Neural progenitor cell (in vitro differentiated cells): ENCODE data around the gene CPM. TPM values are rescaled to one million over a fixed set of nuclear protein-coding genes. Genes with fewer than 3 reads are reported as not detected.

Experiments used
- DNase-seq: peaks from one replicate; pipeline ENCODE4 v3.0.0-alpha.2; 2016; ENCODE audit warnings: low spot score
- H2AFZ ChIP-seq: fragments of 200-600 bp; sonication (generic); replicated peaks from 2 replicates; pipeline ENCODE4 v1.6.1; 2016; ENCODE audit warnings: antibody characterized with exemption
- H3F3A ChIP-seq: fragments of 200-600 bp; sonication (generic); 2 replicates; pipeline ENCODE4 v1.6.1; 2016; ENCODE audit warnings: antibody characterized with exemption, low read depth
- H3K27ac ChIP-seq: fragments of 200-600 bp; sonication (generic); 2 replicates; pipeline ENCODE4 v1.5.1; 2016; ENCODE audit warnings: mild to moderate bottlenecking
- H3K27me3 ChIP-seq: fragments of 200-600 bp; sonication (generic); 2 replicates; pipeline ENCODE4 v1.6.1; 2016; ENCODE audit warnings: mild to moderate bottlenecking, moderate library complexity
- H3K36me3 ChIP-seq: fragments of 200-600 bp; sonication (generic); 2 replicates; pipeline ENCODE4 v1.5.1; 2016
- H3K4me1 ChIP-seq: fragments of 200-600 bp; sonication (generic); 2 replicates; pipeline ENCODE4 v1.6.1; 2016; ENCODE audit warnings: mixed run types
- H3K4me2 ChIP-seq: fragments of 200-600 bp; sonication (generic); 2 replicates; pipeline ENCODE4 v1.6.1; 2016
- H3K4me3 ChIP-seq: fragments of 200-600 bp; sonication (generic); 2 replicates; pipeline ENCODE4 v1.5.1; 2016
- H3K79me2 ChIP-seq: fragments of 200-600 bp; sonication (generic); 2 replicates; pipeline ENCODE4 v1.6.1; 2016; ENCODE audit warnings: low read depth
- H3K9ac ChIP-seq: fragments of 200-600 bp; sonication (generic); 2 replicates; pipeline ENCODE4 v1.6.1; 2016
- H3K9me3 ChIP-seq: fragments of 200-600 bp; sonication (generic); 2 replicates; pipeline ENCODE4 v1.5.1; 2016; ENCODE audit warnings: low read depth
- H4K20me1 ChIP-seq: fragments of 200-600 bp; sonication (generic); 2 replicates; pipeline ENCODE4 v1.6.1; 2016; ENCODE audit warnings: low read depth
- H3K27ac Mint-ChIP-seq: 3 replicates; pipeline ENCODE4 v1.8.0; 2021; ENCODE audit warnings: mixed read lengths
- H3K27me3 Mint-ChIP-seq: 2 replicates; pipeline ENCODE4 v1.8.0; 2022; ENCODE audit warnings: low read depth, mild to moderate bottlenecking, inconsistent platforms, moderate library complexity, mixed read lengths; ENCODE audit not compliant: insufficient read depth
- H3K36me3 Mint-ChIP-seq: 3 replicates; pipeline ENCODE4 v1.8.0; 2021; ENCODE audit warnings: mixed read lengths
- H3K4me1 Mint-ChIP-seq: 3 replicates; pipeline ENCODE4 v1.8.0; 2021; ENCODE audit warnings: mixed read lengths
- H3K4me3 Mint-ChIP-seq: 3 replicates; pipeline ENCODE4 v1.8.0; 2021; ENCODE audit warnings: mild to moderate bottlenecking, moderate library complexity, mixed read lengths
- H3K9me3 Mint-ChIP-seq: 3 replicates; pipeline ENCODE4 v1.8.0; 2020; ENCODE audit warnings: mixed read lengths
- EZH2 ChIP-seq: fragments of 200-600 bp; sonication (generic); IDR thresholded peaks from 2 replicates; pipeline ENCODE4 v1.6.1; 2017; ENCODE audit warnings: antibody characterized with exemption, mild to moderate bottlenecking, moderate library complexity
- EZH2phosphoT487 ChIP-seq: fragments of 200-600 bp; sonication (generic); IDR thresholded peaks from 2 replicates; pipeline ENCODE4 v1.6.1; 2017; ENCODE audit warnings: antibody characterized with exemption
- total RNA-seq: library from RNA; depleted of rRNA; stranded (reverse); fragments of >200 nt; gene quantifications from 2 replicates; pipeline ENCODE4 v1.2.3, GENCODE V29; 2015; ENCODE audit warnings: low replicate concordance
- TF ChIP-seq, protein P1 (sequence below): fragments of 200-600 bp; sonication (generic); IDR thresholded peaks from 2 replicates; pipeline ENCODE4 v1.5.1; 2017; ENCODE audit warnings: antibody characterized with exemption, mild to moderate bottlenecking

The CPM gene
- total RNA-seq, 1 donor from 2014 or later, result 0.02 TPM

DNA sequence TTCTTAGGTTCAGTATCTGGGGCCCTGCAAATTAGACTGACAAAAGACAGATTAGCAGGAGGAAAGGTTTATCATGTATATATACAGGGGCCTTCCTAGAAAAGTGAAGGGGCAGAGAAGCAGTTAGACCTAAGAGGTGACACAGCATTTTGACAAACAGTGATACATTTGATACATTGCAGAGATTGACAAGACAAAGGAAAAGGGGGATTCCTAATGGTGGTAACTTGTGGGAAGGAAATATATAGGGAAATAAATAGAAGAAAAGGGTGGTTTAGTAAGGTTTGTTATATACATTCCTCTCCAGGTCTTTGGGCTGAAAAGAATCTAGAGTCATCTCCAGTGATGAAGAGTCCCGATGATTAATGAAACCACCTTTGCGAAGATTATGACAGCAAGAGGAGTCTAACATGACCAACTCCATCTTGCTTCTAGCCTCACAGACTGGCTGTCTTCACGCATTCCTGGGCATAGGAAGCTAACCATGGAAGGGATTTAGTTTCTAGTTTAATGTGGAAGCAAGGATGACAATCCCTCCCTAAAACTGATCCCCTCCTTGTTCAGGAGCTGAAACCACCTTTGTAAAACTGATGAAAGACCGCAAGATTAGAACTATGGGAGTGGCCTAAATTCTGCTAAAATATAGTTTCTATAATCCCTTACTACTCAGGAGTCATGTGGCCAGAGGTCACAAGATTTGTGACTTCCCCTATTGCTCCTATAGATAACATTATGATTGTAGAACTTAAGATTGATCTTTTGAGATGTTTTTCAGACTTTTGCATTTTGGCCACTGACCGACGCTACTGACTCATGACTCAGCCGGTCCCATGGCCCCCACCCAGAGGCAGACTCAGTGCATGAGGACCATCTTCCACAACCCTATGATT lies 31.1 kb upstream of the CPM start:
- Histone ChIP-seq H3F3A (no peaks in the 10 kb centered on the region), H3K27me3 (no peaks in the 10 kb centered on the region), H3K36me3 (no peaks in the 10 kb centered on the region), H2AFZ (no peak overlapping the region), H3K9me3 (no peaks in the 10 kb centered on the region), H4K20me1 (no peaks in the 10 kb centered on the region), H3K27ac (no peak overlapping the region), H3K79me2 (no peaks in the 10 kb centered on the region), H3K4me2 (no peak overlapping the region), H3K4me3 (no peak overlapping the region), H3K9ac (no peak overlapping the region), H3K4me1 (no peaks in the 10 kb centered on the region)
- H3K4me3 Mint-ChIP-seq, result no peak overlapping the region
- no peaks in the 10 kb centered on the region for H3K36me3 Mint-ChIP-seq
- H3K27ac Mint-ChIP-seq, result no peak overlapping the region
- no peaks in the 10 kb centered on the region for H3K27me3 Mint-ChIP-seq
- H3K9me3 Mint-ChIP-seq, result peaks cover 4% of the 10 kb centered on the region
- H3K4me1 Mint-ChIP-seq, result no peaks in the 10 kb centered on the region
- TF ChIP-seq, protein P1, sequence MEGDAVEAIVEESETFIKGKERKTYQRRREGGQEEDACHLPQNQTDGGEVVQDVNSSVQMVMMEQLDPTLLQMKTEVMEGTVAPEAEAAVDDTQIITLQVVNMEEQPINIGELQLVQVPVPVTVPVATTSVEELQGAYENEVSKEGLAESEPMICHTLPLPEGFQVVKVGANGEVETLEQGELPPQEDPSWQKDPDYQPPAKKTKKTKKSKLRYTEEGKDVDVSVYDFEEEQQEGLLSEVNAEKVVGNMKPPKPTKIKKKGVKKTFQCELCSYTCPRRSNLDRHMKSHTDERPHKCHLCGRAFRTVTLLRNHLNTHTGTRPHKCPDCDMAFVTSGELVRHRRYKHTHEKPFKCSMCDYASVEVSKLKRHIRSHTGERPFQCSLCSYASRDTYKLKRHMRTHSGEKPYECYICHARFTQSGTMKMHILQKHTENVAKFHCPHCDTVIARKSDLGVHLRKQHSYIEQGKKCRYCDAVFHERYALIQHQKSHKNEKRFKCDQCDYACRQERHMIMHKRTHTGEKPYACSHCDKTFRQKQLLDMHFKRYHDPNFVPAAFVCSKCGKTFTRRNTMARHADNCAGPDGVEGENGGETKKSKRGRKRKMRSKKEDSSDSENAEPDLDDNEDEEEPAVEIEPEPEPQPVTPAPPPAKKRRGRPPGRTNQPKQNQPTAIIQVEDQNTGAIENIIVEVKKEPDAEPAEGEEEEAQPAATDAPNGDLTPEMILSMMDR, result no peak
- no peak for TF ChIP-seq EZH2
- TF ChIP-seq EZH2phosphoT487, result no peak
- DNase-seq, result no peak

DNA sequence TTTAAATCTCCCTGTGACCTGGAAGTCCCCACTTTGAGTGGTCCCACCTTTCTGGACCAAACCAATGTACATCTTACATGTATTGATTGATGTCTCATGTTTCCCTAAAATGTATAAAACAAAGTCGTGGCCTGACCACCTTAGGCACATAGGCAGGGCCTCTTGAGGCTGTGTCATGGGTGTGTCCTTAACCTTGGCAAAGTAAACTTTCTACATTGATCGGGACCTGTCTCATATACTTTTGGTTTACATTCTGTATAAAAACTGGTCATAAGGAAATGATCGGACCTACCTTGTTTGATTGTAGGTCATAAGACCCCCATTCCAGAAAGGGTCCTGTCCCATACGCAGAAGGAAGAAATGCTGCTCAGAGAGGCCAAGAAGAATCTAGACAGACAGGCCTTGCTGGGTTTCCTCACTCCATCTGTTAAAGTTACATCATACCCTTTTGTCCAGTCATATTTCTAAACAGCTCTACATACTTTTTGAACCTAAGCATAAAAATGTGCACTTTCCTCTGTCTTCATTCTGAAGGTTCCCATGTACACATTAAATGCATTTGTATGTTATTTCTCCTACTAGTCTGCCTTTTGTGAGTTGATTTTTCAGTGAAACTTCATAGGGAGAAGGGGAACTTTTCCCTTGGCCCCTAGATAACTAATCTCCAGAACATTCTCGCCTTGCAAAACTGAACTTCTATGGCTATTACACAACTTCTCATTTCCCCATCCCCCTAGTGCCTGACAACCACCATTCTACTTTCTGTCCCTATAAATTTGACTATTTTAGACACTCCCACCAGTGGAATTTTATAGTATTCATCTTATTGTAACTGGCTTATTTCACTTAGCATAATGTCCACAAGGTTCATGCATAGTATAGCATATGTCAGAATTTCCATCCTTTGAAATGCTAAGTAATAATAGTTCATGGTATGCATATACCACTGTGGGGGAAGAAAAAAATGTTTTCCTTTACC lies 30.2 kb upstream of the CPM start:
- DNase-seq, result no peak
- Histone ChIP-seq H3K4me3 (no peak overlapping the region), H3K27me3 (no peaks in the 10 kb centered on the region), H3K4me2 (no peak overlapping the region), H3F3A (no peaks in the 10 kb centered on the region), H3K9ac (no peak overlapping the region), H3K4me1 (no peaks in the 10 kb centered on the region), H3K9me3 (no peaks in the 10 kb centered on the region), H3K27ac (no peak overlapping the region), H4K20me1 (no peaks in the 10 kb centered on the region), H3K79me2 (no peaks in the 10 kb centered on the region), H3K36me3 (no peaks in the 10 kb centered on the region), H2AFZ (no peak overlapping the region)
- peaks cover 3% of the 10 kb centered on the region for H3K27me3 Mint-ChIP-seq
- no peak overlapping the region for H3K4me3 Mint-ChIP-seq
- no peaks in the 10 kb centered on the region for H3K36me3 Mint-ChIP-seq
- no peak overlapping the region for H3K27ac Mint-ChIP-seq
- TF ChIP-seq, protein P1, result no peak
- no peak for TF ChIP-seq EZH2phosphoT487
- H3K9me3 Mint-ChIP-seq, result peaks cover 4% of the 10 kb centered on the region
- H3K4me1 Mint-ChIP-seq, result no peaks in the 10 kb centered on the region

DNA sequence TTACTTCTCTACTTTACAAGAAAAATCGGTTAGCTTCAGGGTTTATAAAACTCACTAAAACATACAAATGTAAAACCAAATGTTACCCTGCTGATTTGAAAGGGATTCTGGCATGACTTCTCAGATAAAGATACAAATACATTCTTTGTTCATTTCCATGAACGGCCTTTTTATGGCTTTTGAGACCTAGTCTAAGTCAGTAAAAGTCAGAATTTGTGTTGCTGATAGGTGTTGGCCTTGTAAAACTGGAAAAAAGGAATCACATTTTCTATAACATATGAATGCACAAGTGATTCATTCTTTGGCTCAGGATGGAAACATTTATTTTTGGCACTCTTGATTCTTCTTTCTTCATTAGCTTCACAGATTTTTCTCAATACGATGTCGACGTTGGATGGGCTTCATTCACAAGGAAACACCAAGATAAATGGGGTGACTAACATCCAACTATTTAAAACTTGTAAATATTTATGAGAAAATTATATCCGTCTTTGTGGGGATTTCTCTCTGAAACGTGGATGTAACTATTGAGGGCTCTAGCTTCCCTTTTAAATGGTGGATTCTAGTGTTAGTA lies 27.0 kb upstream of the CPM start:
- Mint-ChIP-seq H3K9me3 (peaks cover 8% of the 10 kb centered on the region), H3K4me3 (no peak overlapping the region), H3K27me3 (peaks cover 5% of the 10 kb centered on the region), H3K4me1 (no peaks in the 10 kb centered on the region), H3K36me3 (no peaks in the 10 kb centered on the region), H3K27ac (no peak overlapping the region)
- Histone ChIP-seq H3K4me1 (no peaks in the 10 kb centered on the region), H3K9me3 (no peaks in the 10 kb centered on the region), H2AFZ (no peak overlapping the region), H3F3A (no peaks in the 10 kb centered on the region), H3K4me3 (no peak overlapping the region), H3K27me3 (no peaks in the 10 kb centered on the region), H3K36me3 (no peaks in the 10 kb centered on the region), H3K27ac (no peak overlapping the region), H4K20me1 (no peaks in the 10 kb centered on the region), H3K9ac (no peak overlapping the region), H3K79me2 (no peaks in the 10 kb centered on the region), H3K4me2 (no peak overlapping the region)
- TF ChIP-seq EZH2phosphoT487 (no peak), EZH2 (no peak)
- TF ChIP-seq, protein P1, result no peak
- no peak for DNase-seq
